ENCODE results near the gene TMEM179B. TPM values are rescaled to one million over a fixed set of nuclear protein-coding genes. Genes with fewer than 3 reads are reported as not detected.

Gene TMEM179B
- total RNA-seq, 4 donors from 2014 or later: 33.2 to 50.8 (median 44.8) TPM

- Histone ChIP-seq H3K27ac (replicated peaks in 1 of 4) (peak overlapping the region; percentile 94 to 98 (median 95)), H3K4me3 (peak overlapping the region; percentile 83 to 99 (median 94)), H3K4me1 (peaks cover 29 to 44% (median 32%) of the 10 kb centered on the region in 4 donors), H3K9me3 (no peaks in the 10 kb centered on the region), H3K27me3 (no peaks in the 10 kb centered on the region), H3K36me3 (peaks cover 18 to 38% (median 34%) of the 10 kb centered on the region in 4 donors)
- TF ChIP-seq POLR2AphosphoS5 (IDR thresholded peaks at IDR 0.05) (no peak), POLR2A (IDR thresholded peaks at IDR 0.05; ENCODE audit: low read depth) (no peak), EP300 (IDR thresholded peaks at IDR 0.05) (no peak)
- WGBS: 24% methylated on average over 12 of the region's 12 CpGs
- no peak for DNase-seq (ENCODE audit: extremely low spot score)
- intact Hi-C loops (cut with DNase I): loop anchor here (2.0 kb wide), 1 partner anchor 25 kb away; no protein-coding TSS in a partner anchor
These were observed 18.8 kb downstream of the TMEM179B start for GRCh38 chr11:62805961-62806441.

GRCh38 chr11:62806611-62807121 is 19.5 kb downstream of the TMEM179B start:
- Histone ChIP-seq H3K27ac (replicated peaks in 1 of 4) (peak overlapping the region; percentile 94 to 98 (median 95)), H3K4me1 (peaks cover 29 to 43% (median 32%) of the 10 kb centered on the region in 4 donors), H3K9me3 (no peaks in the 10 kb centered on the region), H3K27me3 (no peaks in the 10 kb centered on the region), H3K36me3 (peaks cover 11 to 31% (median 27%) of the 10 kb centered on the region in 4 donors), H3K4me3 (no peak overlapping the region)
- TF ChIP-seq POLR2AphosphoS5 (IDR thresholded peaks at IDR 0.05) (peak in 1 of 2 donors; percentile 45), POLR2A (IDR thresholded peaks at IDR 0.05; ENCODE audit: low read depth) (no peak)
- WGBS: 86% methylated on average over 4 of the region's 5 CpGs
- no peak for DNase-seq (ENCODE audit: extremely low spot score)
- intact Hi-C loops (cut with DNase I): no loop called here

GRCh38 chr11:62810748-62811147 is 23.5 kb downstream of the TMEM179B start:
- H3K27me3 ChIP-seq: no peaks in the 10 kb centered on the region
- intact Hi-C loops (cut with DNase I): no loop called here

GRCh38 chr11:62811659-62812058 is 24.5 kb downstream of the TMEM179B start:
- H3K9me3 ChIP-seq: no peaks in the 10 kb centered on the region
- DNase-seq (ENCODE audit: extremely low spot score): no peak
- no peak overlapping the region for H3K27ac ChIP-seq (replicated peaks in 1 of 4)
- peaks cover 0 to 8% (median 2%) of the 10 kb centered on the region in 4 donors for H3K4me1 ChIP-seq
- no peak overlapping the region for H3K4me3 ChIP-seq
- no peaks in the 10 kb centered on the region for H3K27me3 ChIP-seq
- intact Hi-C loops (cut with DNase I): no loop called here
- no peak for TF ChIP-seq CTCF (IDR thresholded peaks at IDR 0.05)
- TF ChIP-seq POLR2AphosphoS5 (IDR thresholded peaks at IDR 0.05): no peak
- no peak for TF ChIP-seq POLR2A (IDR thresholded peaks at IDR 0.05; ENCODE audit: low read depth)
- no peak for TF ChIP-seq EP300 (IDR thresholded peaks at IDR 0.05)
- peaks cover under 1 to 49% (median 42%) of the 10 kb centered on the region in 4 donors for H3K36me3 ChIP-seq
- WGBS: 69% methylated on average over 2 of the region's 2 CpGs

More at GRCh38 chr11:62810748-62811147, 23.5 kb downstream of the TMEM179B start:
- H3K9me3 ChIP-seq: no peaks in the 10 kb centered on the region
- no peak for TF ChIP-seq EP300 (IDR thresholded peaks at IDR 0.05)
- TF ChIP-seq POLR2AphosphoS5 (IDR thresholded peaks at IDR 0.05): no peak
- TF ChIP-seq POLR2A (IDR thresholded peaks at IDR 0.05; ENCODE audit: low read depth): no peak
- no peak for TF ChIP-seq CTCF (IDR thresholded peaks at IDR 0.05)
- no peak overlapping the region for H3K27ac ChIP-seq (replicated peaks in 1 of 4)
- peaks cover 8 to 17% (median 11%) of the 10 kb centered on the region in 4 donors for H3K4me1 ChIP-seq
- H3K36me3 ChIP-seq: peaks cover 0 to 40% (median 34%) of the 10 kb centered on the region in 4 donors
- no peak for DNase-seq (ENCODE audit: extremely low spot score)
- H3K4me3 ChIP-seq: no peak overlapping the region
- WGBS: 18% methylated on average over 1 of the region's 1 CpG

GRCh38 chr11:62816557-62816956 is 29.4 kb downstream of the TMEM179B start:
- Histone ChIP-seq H3K4me1 (no peaks in the 10 kb centered on the region), H3K9me3 (no peaks in the 10 kb centered on the region), H3K36me3 (peaks cover 30 to 88% (median 79%) of the 10 kb centered on the region in 4 donors), H3K27me3 (no peaks in the 10 kb centered on the region), H3K4me3 (no peak overlapping the region), H3K27ac (replicated peaks in 1 of 4) (no peak overlapping the region)
- intact Hi-C loops (cut with DNase I): no loop called here
- TF ChIP-seq POLR2A (IDR thresholded peaks at IDR 0.05; ENCODE audit: low read depth) (no peak), POLR2AphosphoS5 (IDR thresholded peaks at IDR 0.05) (no peak), CTCF (IDR thresholded peaks at IDR 0.05) (no peak), EP300 (IDR thresholded peaks at IDR 0.05) (no peak)
- no peak for DNase-seq (ENCODE audit: extremely low spot score)
- 77% methylated on average over 8 of the region's 8 CpGs for WGBS
